Islet of Langerhans (tissue), 1 donor: ENCODE data around the gene PRPF6.

Source experiments
- FAIRE-seq: peaks from one replicate; lab custom pipeline; 2011; peaks lifted over from hg19 to GRCh38; lab: Jason Lieb, UNC

The PRPF6 gene

DNA sequence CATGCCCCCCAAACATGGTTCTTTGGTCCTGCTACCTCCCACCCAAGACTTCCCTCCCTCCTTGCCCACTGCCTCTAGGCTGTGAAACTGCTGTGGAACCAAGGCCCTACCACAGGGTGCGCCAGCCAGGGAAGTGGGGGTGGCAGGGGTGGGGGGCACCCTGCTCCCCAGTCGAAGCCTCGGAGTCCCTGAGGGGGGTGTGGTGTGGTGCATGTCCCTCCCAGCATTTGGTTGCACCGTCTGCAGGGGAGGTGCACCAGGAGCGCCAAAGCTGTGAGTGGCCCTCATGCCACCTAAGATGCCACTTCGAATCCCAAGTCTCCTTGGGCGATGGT lies 96.6 kb downstream of the PRPF6 start:
- FAIRE-seq = no peak

DNA sequence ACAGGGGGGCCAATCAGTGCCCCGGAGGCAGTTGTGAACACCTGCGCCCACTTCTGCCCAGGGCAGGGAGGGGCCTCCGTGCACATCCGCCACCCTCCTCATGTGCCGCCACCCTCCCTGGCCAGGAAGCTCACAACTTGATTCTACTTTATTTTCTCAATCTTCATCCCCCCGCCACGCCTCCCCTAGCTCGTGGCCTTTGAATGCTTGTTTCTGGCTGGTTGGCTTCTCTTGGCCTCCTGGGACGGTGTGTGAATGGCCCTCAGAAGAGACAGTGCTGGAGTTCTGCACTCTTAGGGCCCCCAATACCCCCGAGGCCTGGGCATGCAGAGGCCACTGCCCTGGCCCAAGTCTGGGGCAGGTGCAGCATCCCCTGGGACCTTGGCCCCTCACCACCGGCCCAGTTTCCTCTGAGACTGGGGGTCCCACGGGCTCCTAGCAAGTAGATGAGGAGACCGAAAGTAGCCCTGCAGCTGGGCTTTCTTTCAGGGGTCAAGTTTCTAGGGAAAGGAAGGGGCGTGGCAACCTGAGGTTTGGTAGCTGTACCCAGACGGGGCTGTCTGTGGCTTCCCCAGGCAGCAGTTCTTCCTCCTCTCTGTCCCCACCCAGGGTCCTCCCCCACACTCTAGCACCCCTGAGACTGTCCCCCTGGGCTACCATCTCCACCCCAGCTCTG lies 97.1 kb downstream of the PRPF6 start:
- no peak for FAIRE-seq

DNA sequence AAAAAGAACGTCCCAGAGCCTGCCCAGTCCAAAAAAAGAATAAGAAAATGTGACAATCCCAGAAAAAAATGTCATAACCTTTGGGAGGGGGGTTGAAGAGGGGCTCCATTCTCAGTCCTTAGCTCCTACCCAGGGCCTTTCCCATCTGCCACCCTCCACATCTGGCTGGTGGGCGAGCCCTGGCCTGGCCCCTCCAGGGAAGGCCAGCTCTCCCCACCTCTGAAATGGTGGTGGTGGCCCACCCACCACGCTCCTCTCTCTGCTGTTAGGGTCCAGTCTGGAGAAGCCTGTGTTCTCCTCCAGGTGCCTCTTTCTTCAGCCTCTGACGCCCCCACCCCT lies 98.0 kb downstream of the PRPF6 start:
- FAIRE-seq = no peak

DNA sequence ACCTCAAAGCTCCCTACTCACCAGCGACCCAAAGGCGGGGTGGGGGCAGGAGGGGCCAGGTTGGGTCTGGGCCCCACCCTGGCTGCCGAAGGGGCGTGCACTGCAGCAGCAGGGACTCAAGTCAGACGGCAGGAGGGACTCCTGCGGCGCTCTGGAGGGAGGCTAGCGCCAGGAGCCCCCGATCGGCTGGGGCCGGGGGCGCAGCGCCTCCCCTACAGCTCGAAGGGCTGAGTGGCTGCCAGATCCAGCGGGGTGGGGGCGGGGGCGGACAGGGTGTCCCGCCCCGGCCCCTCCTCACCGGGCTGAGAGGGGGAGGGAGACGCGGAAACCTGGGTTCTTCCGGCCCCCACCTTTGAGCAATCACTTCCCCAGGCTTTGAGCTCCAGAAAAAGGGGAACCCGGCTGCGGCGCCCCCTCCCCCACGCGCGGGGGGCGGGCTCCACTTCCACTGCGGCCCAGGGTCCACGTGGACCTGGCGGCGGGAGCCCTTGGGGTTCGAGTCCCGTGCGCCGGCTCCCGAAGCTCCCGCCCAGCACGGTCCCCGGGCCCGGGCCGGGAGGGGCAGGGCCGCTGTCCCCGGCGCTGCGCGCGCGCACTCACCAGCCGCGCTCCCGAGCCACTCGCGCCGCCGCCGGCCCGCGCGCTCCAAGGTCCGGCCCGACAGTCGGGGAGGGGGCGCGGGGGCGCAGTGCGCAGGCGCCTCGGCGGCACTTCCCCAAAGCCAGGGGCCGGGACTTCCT lies 98.5 kb downstream of the PRPF6 start, which contains the start of gene RGS19:
TSS of gene RGS19 (minus strand) at position 246 of the 740 bp plus-strand sequence. CDS start 2,632 bp downstream, outside the sequence.
- no peak for FAIRE-seq

DNA sequence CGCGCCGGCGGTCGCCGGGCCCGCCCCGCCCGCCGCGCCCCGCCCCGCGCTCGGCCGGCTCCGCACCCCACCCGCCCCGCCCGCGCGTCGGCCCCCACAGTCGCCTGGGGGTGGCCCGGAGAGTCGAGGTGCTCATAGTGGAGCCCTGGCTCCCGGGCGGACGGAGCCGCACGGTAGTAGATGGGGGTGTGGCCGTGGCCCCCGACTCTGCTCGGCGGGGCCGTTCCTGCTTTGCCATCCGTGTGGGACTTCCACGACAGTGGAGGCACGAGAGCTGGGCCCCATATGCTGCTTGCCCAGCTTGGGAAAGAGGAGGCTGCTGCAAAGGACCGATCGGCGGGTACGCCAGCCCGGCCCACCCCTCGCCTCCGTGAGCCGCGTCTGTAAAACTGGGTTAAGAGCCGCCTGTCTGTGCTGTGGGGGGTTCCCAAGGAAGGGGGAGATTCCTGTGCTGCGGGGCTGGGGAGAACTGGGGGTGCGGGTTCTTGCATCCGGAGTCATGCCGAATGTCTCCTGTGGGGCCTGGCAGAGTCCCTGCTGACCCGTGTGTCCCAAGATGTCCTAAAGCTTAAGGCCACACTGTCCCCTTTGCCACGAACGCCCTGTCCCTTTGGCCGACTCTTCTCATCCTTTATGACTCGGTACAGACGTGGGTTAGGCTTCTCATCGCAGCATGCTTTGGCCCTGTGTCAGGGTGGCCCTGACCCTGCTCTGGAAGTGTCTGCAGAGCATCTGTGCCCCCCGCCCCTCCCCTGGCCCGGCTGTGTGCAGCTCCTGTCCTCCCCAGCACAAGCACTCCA lies 99.3 kb downstream of the PRPF6 start, which contains the start of gene OPRL1:
TSS of gene OPRL1 (plus strand) at position 70 of the 800 bp plus-strand sequence. CDS start 12,639 bp downstream, outside the sequence.
- no peak for FAIRE-seq

DNA sequence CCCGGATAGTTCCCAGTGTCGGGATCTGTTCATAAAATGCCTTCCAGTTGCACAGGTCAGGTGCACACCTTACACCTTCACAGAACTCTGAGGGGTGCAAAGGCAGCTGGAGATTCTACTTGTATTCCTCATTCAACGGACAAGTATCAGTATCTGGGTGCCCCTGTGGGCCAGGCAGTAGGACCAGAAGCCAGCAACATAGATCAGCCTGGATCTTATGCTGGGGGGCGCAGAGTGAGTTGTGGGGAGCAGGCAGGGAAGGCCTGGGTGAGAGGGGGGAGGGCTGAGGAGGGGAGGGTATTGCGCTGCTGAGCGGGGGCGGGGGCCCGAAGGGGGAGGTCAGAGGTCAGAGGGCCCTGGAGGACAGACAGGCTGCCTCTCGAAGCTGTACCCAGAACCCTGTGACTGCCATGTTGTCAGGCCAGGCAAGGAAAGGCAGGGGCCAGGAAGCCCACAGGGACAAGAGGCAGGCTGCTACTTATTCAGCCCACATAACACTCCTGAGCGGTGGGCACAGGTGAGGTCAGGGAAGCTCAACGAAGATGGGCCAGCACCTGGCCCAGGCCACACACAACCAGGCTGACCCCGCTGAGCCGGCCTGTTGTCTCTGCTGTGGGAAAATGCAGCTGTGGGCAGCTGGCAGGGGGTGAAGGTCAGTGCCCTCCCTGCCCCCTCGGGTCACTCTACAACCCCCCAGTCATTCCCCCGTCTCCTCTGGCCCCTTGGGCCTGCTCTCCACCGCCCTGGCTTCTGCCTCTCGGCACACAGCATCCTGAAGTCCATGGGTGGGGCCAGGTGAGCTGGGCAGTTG lies 100.1 kb downstream of the PRPF6 start:
- FAIRE-seq = no peak

DNA sequence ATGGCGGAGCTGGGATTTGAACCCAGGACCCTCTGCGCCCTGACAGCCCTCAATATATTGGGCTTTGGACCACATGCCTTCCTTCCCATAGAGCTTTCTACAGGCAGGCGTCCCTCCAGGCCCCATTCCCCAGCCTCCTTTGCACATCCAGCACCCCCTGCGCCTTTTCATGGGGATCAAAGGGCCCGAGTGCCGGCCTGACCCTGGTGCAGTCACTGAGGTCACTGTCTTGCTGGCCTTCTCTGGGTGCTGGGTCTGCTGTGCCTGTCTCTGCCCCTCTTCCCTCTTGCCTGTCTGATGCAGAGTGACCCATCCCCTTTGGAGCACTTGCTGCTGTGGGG lies 100.7 kb downstream of the PRPF6 start:
- no peak for FAIRE-seq

DNA sequence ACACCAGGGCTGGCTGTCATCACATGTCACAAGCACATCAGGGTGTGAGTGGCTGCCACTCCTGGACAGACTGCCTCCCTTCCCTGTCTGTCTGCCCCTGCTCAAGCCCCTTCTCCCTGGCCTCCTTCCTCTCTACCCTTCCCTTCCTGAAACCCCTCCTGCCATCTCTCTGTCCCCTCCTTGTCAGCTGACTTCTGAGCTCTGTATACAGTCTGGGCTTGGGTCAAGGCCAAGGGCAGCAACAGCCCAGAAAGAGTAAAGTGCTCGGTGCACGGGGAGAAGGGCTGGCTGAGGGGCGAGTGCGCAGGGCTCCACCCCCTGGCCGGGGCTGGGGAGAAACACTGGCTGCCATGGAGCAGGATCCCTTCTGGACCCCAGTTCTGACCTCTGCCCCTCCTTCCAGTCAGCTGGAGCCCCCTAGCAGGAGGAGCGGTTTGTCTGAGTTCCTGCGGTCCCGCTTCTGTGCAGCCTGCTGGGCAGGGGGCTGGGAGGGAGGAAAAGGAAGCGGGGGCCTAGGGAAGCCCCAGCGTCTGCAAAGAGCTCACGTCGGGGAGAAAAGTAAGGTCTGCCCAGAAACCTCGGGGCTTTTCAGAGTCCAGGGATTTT lies 101.3 kb downstream of the PRPF6 start:
- no peak for FAIRE-seq
